ENCODE data around the gene VWA7. TPM values are rescaled to one million over a fixed set of nuclear protein-coding genes. Genes with fewer than 3 reads are reported as not detected.
A peak's percentile ranks its signal among the peaks of the same experiment; 100 is the strongest.

VWA7 gene
- total RNA-seq, 2 donors from 2014 or later: 4.2 to 6.3 TPM

GRCh38 chr6:31718265-31718664, 58.9 kb downstream of the VWA7 start:
- DNase-seq: peak in 3 of 4 donors; percentile 29 to 38 (median 30)
- peak; percentile 58 for ATAC-seq
- WGBS, 2 donors: 36 to 50% methylated on average over 1 of the region's 1 CpG

GRCh38 chr6:31717499-31718222, 59.5 kb downstream of the VWA7 start:
- intact Hi-C loops (cut with DNase I): no loop called here
- Histone ChIP-seq H3K4me3 (no peak overlapping the region), H3K4me1 (peaks cover 11% of the 10 kb centered on the region), H3K9me3 (no peaks in the 10 kb centered on the region), H3K27ac (peak overlapping the region in 1 of 4 donors; percentile 30), H3K27me3 (no peaks in the 10 kb centered on the region), H3K36me3 (replicated peaks in 1 of 2; ENCODE audit: insufficient read depth in 1 of 2, low read depth in 2 of 2) (no peaks in the 10 kb centered on the region)
- peak in 3 of 4 donors; percentile 44 to 48 (median 46) for DNase-seq
- TF ChIP-seq POLR2A (IDR thresholded peaks at IDR 0.05): no peak
- TF ChIP-seq CTCF (IDR thresholded peaks at IDR 0.05): peak in 4 of 7 experiments; percentile 19 to 27 (median 22)
- 63 to 72% methylated on average over 10 of the region's 10 CpGs for WGBS, 2 donors
- ATAC-seq: peak; percentile 55

More at GRCh38 chr6:31718265-31718664, 58.9 kb downstream of the VWA7 start:
- Histone ChIP-seq H3K9me3 (no peaks in the 10 kb centered on the region), H3K27me3 (no peaks in the 10 kb centered on the region), H3K36me3 (replicated peaks in 1 of 2; ENCODE audit: insufficient read depth in 1 of 2, low read depth in 2 of 2) (no peaks in the 10 kb centered on the region), H3K27ac (peak overlapping the region in 2 of 4 donors; percentile 30), H3K4me1 (peaks cover 11% of the 10 kb centered on the region), H3K4me3 (no peak overlapping the region)
- TF ChIP-seq POLR2A (IDR thresholded peaks at IDR 0.05) (no peak), CTCF (IDR thresholded peaks at IDR 0.05) (no peak)
- intact Hi-C loops (cut with DNase I): no loop called here

Small RNA genes lying within 50 kb of the gene (small RNA-seq; reads per million reads assigned to genes)
- gene MSH5-SAPCD1 (not detected), gene RF00019 (not detected), gene RNU6-850P (not detected), gene SAPCD1 (not detected)

Other genes with a start within 250 kb of the VWA7 start
- gene MCCD1, start 248.4 kb downstream of the VWA7 start, total RNA-seq: not detected
- 100 to 1,000 TPM; 132 to 260 TPM for gene DDX39B, start 235.3 kb downstream of the VWA7 start, total RNA-seq
- 1 to 10 TPM in 1 of 2 donors, not detected in 1; 1.0 TPM for gene ATP6V1G2, start 230.7 kb downstream of the VWA7 start, total RNA-seq
- 10 to 100 TPM in 1 of 2 donors, 1 to 10 TPM in 1; 5.6 to 27.0 TPM for gene NFKBIL1, start 229.7 kb downstream of the VWA7 start, total RNA-seq
- gene LTA, start 205.0 kb downstream of the VWA7 start, total RNA-seq: not detected
- gene TNF, start 201.8 kb downstream of the VWA7 start, total RNA-seq: 1 to 10 TPM in 1 of 2 donors, under 1 TPM in 1; 0.66 to 1.3 TPM
- gene LTB, start 194.9 kb downstream of the VWA7 start, total RNA-seq: under 1 TPM in 1 of 2 donors, not detected in 1; 0.78 TPM
- 1 to 10 TPM; 2.9 to 6.9 TPM for gene LST1, start 191.1 kb downstream of the VWA7 start, total RNA-seq
- not detected for gene NCR3, start 184.3 kb downstream of the VWA7 start, total RNA-seq
- gene AIF1, start 162.1 kb downstream of the VWA7 start, total RNA-seq: 1 to 10 TPM; 2.3 to 7.3 TPM
- gene PRRC2A, start 156.6 kb downstream of the VWA7 start, total RNA-seq: 10 to 100 TPM; 48.8 to 57.4 TPM
- gene BAG6, start 124.7 kb downstream of the VWA7 start, total RNA-seq: 100 to 1,000 TPM; 101 to 128 TPM
- gene APOM, start 121.4 kb downstream of the VWA7 start, total RNA-seq: 1 to 10 TPM in 1 of 2 donors, not detected in 1; 1.6 TPM
- gene C6orf47, start 116.5 kb downstream of the VWA7 start, total RNA-seq: 10 to 100 TPM; 15.8 to 22.1 TPM
- gene GPANK1, start 112.3 kb downstream of the VWA7 start, total RNA-seq: 10 to 100 TPM in 1 of 2 donors, 1 to 10 TPM in 1; 8.9 to 10.9 TPM
- gene CSNK2B, start 111.2 kb downstream of the VWA7 start, total RNA-seq: 100 to 1,000 TPM in 1 of 2 donors, 10 to 100 TPM in 1; 98.2 to 100 TPM
- 1 to 10 TPM; 6.9 to 8.3 TPM for gene LY6G5B, start 107.4 kb downstream of the VWA7 start, total RNA-seq
- 1 to 10 TPM in 1 of 2 donors, not detected in 1; 4.4 TPM for gene LY6G5C, start 96.3 kb downstream of the VWA7 start, total RNA-seq
- 10 to 100 TPM; 24.7 to 38.1 TPM for gene ABHD16A, start 74.0 kb downstream of the VWA7 start, total RNA-seq
- gene LY6G6F, start 70.5 kb downstream of the VWA7 start, total RNA-seq: not detected
- not detected for gene LY6G6D, start 62.0 kb downstream of the VWA7 start, total RNA-seq
- not detected for gene LY6G6C, start 55.6 kb downstream of the VWA7 start, total RNA-seq
- gene MPIG6B, start 54.0 kb downstream of the VWA7 start, total RNA-seq: not detected
- 10 to 100 TPM; 23.6 to 40.5 TPM for gene DDAH2, start 48.0 kb downstream of the VWA7 start, total RNA-seq
- gene CLIC1, start 40.8 kb downstream of the VWA7 start, total RNA-seq: 10 to 100 TPM; 68.9 to 92.9 TPM
- gene MSH5, start 37.3 kb downstream of the VWA7 start, total RNA-seq: 10 to 100 TPM in 1 of 2 donors, 1 to 10 TPM in 1; 6.7 to 12.9 TPM
- gene SAPCD1, start 14.7 kb downstream of the VWA7 start, total RNA-seq: 1 to 10 TPM; 2.0 to 2.6 TPM
- 10 to 100 TPM; 39.2 to 67.6 TPM for gene VARS1, start 18.4 kb upstream of the VWA7 start, total RNA-seq
- gene LSM2, start 29.6 kb upstream of the VWA7 start, total RNA-seq: 10 to 100 TPM; 21.0 to 22.4 TPM
- 1 to 10 TPM in 1 of 2 donors, under 1 TPM in 1; 0.33 to 1.0 TPM for gene HSPA1L, start 38.0 kb upstream of the VWA7 start, total RNA-seq
- 10 to 100 TPM; 70.9 to 92.1 TPM for gene HSPA1A, start 38.2 kb upstream of the VWA7 start, total RNA-seq
- gene HSPA1B, start 50.4 kb upstream of the VWA7 start, total RNA-seq: 100 to 1,000 TPM in 1 of 2 donors, 10 to 100 TPM in 1; 87.0 to 131 TPM
- 10 to 100 TPM; 29.3 to 30.6 TPM for gene NEU1, start 85.5 kb upstream of the VWA7 start, total RNA-seq
- gene SLC44A4, start 101.7 kb upstream of the VWA7 start, total RNA-seq: 10 to 100 TPM in 1 of 2 donors, 1 to 10 TPM in 1; 7.3 to 19.2 TPM
- gene EHMT2, start 120.4 kb upstream of the VWA7 start, total RNA-seq: 10 to 100 TPM; 35.8 to 87.7 TPM
- gene ZBTB12, start 124.8 kb upstream of the VWA7 start, total RNA-seq: 1 to 10 TPM in 1 of 2 donors, not detected in 1; 2.1 TPM
- 1 to 10 TPM; 1.3 TPM for gene C2, start 150.4 kb upstream of the VWA7 start, total RNA-seq
- gene CFB, start 168.8 kb upstream of the VWA7 start, total RNA-seq: 10 to 100 TPM; 21.0 to 33.9 TPM
- 10 to 100 TPM; 38.9 to 39.9 TPM for gene NELFE, start 181.6 kb upstream of the VWA7 start, total RNA-seq
- gene SKIC2, start 181.8 kb upstream of the VWA7 start, total RNA-seq: 10 to 100 TPM; 30.9 to 52.1 TPM
- gene DXO, start 194.8 kb upstream of the VWA7 start, total RNA-seq: 10 to 100 TPM; 16.9 to 26.0 TPM
- gene C4A, start 204.7 kb upstream of the VWA7 start, total RNA-seq: 10 to 100 TPM; 60.3 to 65.9 TPM
- 10 to 100 TPM; 57.7 to 77.3 TPM for gene C4B, start 237.5 kb upstream of the VWA7 start, total RNA-seq

All from body of pancreas (tissue), 4 donors.